ENCODE measurements around the gene ZNF22.

Gene ZNF22

GRCh38 chr10:45000752-45001380 is at the start of gene ZNF22:
Gene ZNF22, plus strand, starts transcription at chr10:45000923. Its CDS starts 2,446 bp downstream, at chr10:45003369.
- TF ChIP-seq, protein P1, sequence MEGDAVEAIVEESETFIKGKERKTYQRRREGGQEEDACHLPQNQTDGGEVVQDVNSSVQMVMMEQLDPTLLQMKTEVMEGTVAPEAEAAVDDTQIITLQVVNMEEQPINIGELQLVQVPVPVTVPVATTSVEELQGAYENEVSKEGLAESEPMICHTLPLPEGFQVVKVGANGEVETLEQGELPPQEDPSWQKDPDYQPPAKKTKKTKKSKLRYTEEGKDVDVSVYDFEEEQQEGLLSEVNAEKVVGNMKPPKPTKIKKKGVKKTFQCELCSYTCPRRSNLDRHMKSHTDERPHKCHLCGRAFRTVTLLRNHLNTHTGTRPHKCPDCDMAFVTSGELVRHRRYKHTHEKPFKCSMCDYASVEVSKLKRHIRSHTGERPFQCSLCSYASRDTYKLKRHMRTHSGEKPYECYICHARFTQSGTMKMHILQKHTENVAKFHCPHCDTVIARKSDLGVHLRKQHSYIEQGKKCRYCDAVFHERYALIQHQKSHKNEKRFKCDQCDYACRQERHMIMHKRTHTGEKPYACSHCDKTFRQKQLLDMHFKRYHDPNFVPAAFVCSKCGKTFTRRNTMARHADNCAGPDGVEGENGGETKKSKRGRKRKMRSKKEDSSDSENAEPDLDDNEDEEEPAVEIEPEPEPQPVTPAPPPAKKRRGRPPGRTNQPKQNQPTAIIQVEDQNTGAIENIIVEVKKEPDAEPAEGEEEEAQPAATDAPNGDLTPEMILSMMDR (IDR thresholded peaks at IDR 0.05), result no peak

DNA sequence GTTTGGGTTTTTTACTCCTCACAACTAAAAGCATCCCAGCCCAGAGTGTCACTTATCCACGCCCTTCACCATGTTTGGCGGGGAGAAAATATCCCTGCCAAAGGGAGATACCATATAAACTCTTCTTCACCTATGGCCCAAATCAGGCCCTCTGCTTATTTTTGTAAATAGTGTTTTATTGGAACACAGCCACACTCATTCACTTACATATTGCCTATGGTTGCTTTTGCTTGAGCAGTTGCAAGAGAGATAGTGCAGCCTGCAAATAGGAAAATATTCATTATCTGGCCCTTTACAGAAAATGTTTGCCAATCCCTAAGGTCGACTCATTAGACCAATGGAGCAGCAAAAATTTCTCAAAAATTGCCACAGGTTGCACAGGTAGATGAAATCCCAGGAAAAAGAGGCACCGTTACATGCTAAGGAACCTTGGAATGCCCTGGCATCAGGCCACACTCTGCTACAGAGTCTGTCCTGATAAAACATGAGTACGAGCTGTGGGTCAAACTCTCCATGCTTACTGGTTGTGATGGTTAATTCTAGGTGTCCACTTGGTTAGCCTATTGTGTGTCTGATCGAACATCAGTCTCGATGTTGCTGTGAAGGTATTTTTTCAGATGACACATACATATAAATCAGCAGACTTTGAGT is 49.0 kb upstream of the ZNF22 start:
- TF ChIP-seq, protein P1 (IDR thresholded peaks at IDR 0.05), result no peak

- TF ChIP-seq, protein P1 (IDR thresholded peaks at IDR 0.05), result no peak
These were observed 47.9 kb upstream of the ZNF22 start for GRCh38 chr10:44952779-44953231.

DNA sequence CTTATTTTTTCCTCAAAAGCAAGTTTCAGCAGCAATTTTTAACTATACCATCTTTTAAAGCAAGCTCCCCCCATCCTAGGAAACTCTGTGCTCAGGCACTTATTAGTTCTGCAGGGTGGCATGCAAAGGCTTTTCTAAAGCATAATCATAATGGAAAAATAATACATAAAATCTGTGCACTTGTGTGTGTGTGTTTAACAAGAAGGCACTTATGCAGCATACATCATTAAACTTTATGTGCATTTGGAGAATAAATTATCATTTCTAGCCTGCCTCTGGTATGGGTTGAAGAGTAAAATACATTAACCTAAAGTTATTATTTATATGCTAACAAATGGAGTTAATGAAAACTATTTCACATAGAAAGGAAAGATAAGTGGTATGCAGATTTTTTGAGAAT is 46.7 kb upstream of the ZNF22 start:
- TF ChIP-seq, protein P1 (IDR thresholded peaks at IDR 0.05), result no peak

GRCh38 chr10:44954962-44955361 is 45.8 kb upstream of the ZNF22 start:
- TF ChIP-seq, protein P1 (IDR thresholded peaks at IDR 0.05), result no peak

DNA sequence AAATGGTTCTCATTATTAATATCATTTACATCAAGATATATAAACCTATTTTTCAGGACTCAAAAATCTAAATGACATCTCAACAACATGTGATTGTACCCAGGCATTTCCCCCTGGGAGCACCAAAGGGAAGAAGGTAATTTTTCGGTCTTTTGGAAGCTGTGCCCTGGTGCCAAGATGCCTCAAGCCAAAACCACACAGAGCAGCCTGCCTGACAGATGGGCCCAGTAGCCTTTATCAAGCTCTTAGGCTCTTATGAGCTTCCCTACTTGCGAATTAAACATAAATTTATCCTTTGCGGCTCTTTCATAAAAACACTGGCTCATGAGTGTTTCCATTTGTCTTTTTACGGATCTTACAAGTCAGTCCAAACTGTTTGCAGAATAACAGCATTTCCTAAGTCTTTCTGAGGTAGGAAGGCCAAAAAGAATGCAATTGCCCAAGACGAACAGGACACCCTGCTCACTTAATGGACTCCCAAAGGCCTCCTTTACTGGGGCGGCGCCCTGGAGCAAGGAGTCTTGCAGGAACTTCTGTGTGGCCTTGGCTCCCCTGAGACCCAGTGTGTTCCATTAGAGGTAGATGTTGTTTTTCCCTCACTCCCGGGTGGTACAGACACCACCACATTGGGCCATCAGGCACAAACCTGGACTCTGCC is 45.2 kb upstream of the ZNF22 start:
- TF ChIP-seq, protein P1 (IDR thresholded peaks at IDR 0.05), result no peak

DNA sequence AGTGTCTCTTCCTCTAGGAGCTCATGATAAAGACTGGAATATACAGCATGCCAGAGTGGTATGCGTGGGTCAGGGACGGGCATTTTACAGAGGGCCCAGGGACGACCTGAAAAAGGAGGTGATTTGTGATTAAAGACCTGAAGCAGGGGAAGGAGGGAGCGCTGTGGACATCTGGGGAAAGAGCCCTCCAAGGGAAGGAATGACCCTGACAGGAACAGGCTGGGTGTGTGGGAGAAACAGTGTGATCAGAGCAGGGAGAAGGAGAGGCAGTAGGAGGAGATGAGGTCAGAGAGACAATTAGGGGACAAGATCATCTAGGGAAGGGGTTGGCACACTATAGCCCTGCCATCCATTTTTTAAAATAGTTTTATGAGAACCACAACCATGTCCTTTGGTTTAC is 44.5 kb upstream of the ZNF22 start:
- TF ChIP-seq, protein P1 (IDR thresholded peaks at IDR 0.05), result no peak
